ENCODE measurements around the gene IRX4.

The IRX4 gene

GRCh38 chr5:1885404-1885755, 2.7 kb upstream of the IRX4 start:
- no peak for DNase-seq (ENCODE audit: extremely low read depth, low read depth)

GRCh38 chr5:1884678-1885403, 2.1 kb upstream of the IRX4 start:
- TF ChIP-seq CTCF (IDR thresholded peaks at IDR 0.05; ENCODE audit: low read depth, low read length) = no peak
- DNase-seq (ENCODE audit: extremely low read depth, low read depth) = no peak

More at GRCh38 chr5:1885404-1885755, 2.7 kb upstream of the IRX4 start:
- TF ChIP-seq CTCF (IDR thresholded peaks at IDR 0.05; ENCODE audit: low read depth, low read length) = no peak

GRCh38 chr5:1883925-1884677, 1.4 kb upstream of the IRX4 start:
- DNase-seq (ENCODE audit: extremely low read depth, low read depth) = no peak
- TF ChIP-seq CTCF (IDR thresholded peaks at IDR 0.05; ENCODE audit: low read depth, low read length) = no peak

GRCh38 chr5:1883120-1883924, 597 bp upstream of the IRX4 start:
- no peak for TF ChIP-seq CTCF (IDR thresholded peaks at IDR 0.05; ENCODE audit: low read depth, low read length)
- DNase-seq (ENCODE audit: extremely low read depth, low read depth) = no peak

GRCh38 chr5:1881731-1882336, 891 bp downstream of the IRX4 start:
- no peak for TF ChIP-seq CTCF (IDR thresholded peaks at IDR 0.05; ENCODE audit: low read depth, low read length)
- no peak for DNase-seq (ENCODE audit: extremely low read depth, low read depth)

GRCh38 chr5:1881098-1881572, 1.6 kb downstream of the IRX4 start:
- TF ChIP-seq CTCF (IDR thresholded peaks at IDR 0.05; ENCODE audit: low read depth, low read length) = no peak
- no peak for DNase-seq (ENCODE audit: extremely low read depth, low read depth)
